Measurements from ENCODE around the gene RFX8.

Gene RFX8

GRCh38 chr2:101516823-101517690 is 42.1 kb upstream of the RFX8 start:
- POLR2A ChIA-PET = no interaction called here
- TF ChIP-seq SUZ12 (IDR thresholded peaks at IDR 0.05) (no peak), HDGF (IDR thresholded peaks at IDR 0.05; ENCODE audit: borderline replicate concordance) (no peak), L3MBTL2 (conservative IDR thresholded peaks at IDR 0.05) (no peak), ZNF384 (IDR thresholded peaks at IDR 0.05) (no peak), NFRKB (IDR thresholded peaks at IDR 0.05) (no peak), ARNT (IDR thresholded peaks at IDR 0.05) (no peak), TARDBP (IDR thresholded peaks at IDR 0.05) (no peak), FOXA1 (IDR thresholded peaks at IDR 0.05) (no peak), ELF4 (IDR thresholded peaks at IDR 0.05) (no peak), FOXM1 (IDR thresholded peaks at IDR 0.05; ENCODE audit: borderline replicate concordance) (no peak)
- CTCF ChIA-PET = no interaction called here
- DNase-seq (ENCODE audit: extremely low spot score) = no peak

GRCh38 chr2:101516349-101516748 is 41.4 kb upstream of the RFX8 start:
- POLR2A ChIA-PET = interaction anchor here (1.3 kb wide), 1 partner anchor 181 kb away, joined by 3 read pairs; the partner anchor contains the start of gene MAP4K4

GRCh38 chr2:101515477-101515876 is 40.6 kb upstream of the RFX8 start:
- DNase-seq (ENCODE audit: extremely low spot score) = no peak
- TF ChIP-seq L3MBTL2 (conservative IDR thresholded peaks at IDR 0.05) (no peak), PKNOX1 (IDR thresholded peaks at IDR 0.05) (no peak), ELF4 (IDR thresholded peaks at IDR 0.05) (no peak), TARDBP (IDR thresholded peaks at IDR 0.05) (no peak), SP1 (IDR thresholded peaks at IDR 0.05) (no peak), ARNT (IDR thresholded peaks at IDR 0.05) (no peak), FOXA1 (IDR thresholded peaks at IDR 0.05) (no peak), BHLHE40 (IDR thresholded peaks at IDR 0.05; ENCODE audit: borderline replicate concordance) (no peak), FOXK2 (IDR thresholded peaks at IDR 0.05) (no peak)
- ChIA-PET CTCF (no interaction called here), POLR2A (interaction anchor here (1.3 kb wide), 1 partner anchor 182 kb away, joined by 3 read pairs; the partner anchor contains the start of gene MAP4K4)

More at GRCh38 chr2:101516349-101516748, 41.4 kb upstream of the RFX8 start:
- TF ChIP-seq CTBP1 (IDR thresholded peaks at IDR 0.05; ENCODE audit: borderline replicate concordance) (no peak), NFRKB (IDR thresholded peaks at IDR 0.05) (no peak), LEF1 (IDR thresholded peaks at IDR 0.05; ENCODE audit: borderline replicate concordance) (no peak), SP1 (IDR thresholded peaks at IDR 0.05) (no peak), BHLHE40 (IDR thresholded peaks at IDR 0.05; ENCODE audit: borderline replicate concordance) (no peak), PKNOX1 (IDR thresholded peaks at IDR 0.05) (no peak), L3MBTL2 (conservative IDR thresholded peaks at IDR 0.05) (no peak), ARNT (IDR thresholded peaks at IDR 0.05) (no peak), SUZ12 (IDR thresholded peaks at IDR 0.05) (no peak), HDGF (IDR thresholded peaks at IDR 0.05; ENCODE audit: borderline replicate concordance) (no peak), FOXK2 (IDR thresholded peaks at IDR 0.05) (no peak), ELF4 (IDR thresholded peaks at IDR 0.05) (no peak), ZNF384 (IDR thresholded peaks at IDR 0.05) (no peak), FOXA1 (IDR thresholded peaks at IDR 0.05) (no peak), TARDBP (IDR thresholded peaks at IDR 0.05) (no peak)
- CTCF ChIA-PET = no interaction called here
- DNase-seq (ENCODE audit: extremely low spot score) = no peak

DNA sequence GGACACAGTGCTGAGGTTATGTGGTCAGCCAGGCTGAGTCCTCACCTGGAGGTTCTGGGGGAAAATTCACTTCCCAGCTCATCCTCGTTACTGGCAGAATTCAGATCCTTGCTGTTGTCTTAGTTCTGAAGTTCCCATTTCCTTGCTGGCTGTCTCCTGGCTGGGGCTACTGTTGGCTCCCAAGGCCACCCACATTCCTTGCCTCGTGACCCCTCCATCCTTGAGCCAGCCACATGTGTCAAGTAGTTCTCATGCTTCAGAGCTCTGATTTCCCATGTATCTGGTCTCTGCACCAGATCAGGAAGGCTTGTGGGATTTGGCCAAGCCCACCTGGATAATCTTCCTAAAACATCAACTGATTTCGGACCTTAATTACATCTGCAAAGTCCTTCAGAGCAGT is 38.1 kb upstream of the RFX8 start:
- TF ChIP-seq FOXK2 (IDR thresholded peaks at IDR 0.05) (no peak), SP1 (IDR thresholded peaks at IDR 0.05) (no peak), PKNOX1 (IDR thresholded peaks at IDR 0.05) (no peak), ZNF384 (IDR thresholded peaks at IDR 0.05) (no peak), BHLHE40 (IDR thresholded peaks at IDR 0.05; ENCODE audit: borderline replicate concordance) (no peak), NFRKB (IDR thresholded peaks at IDR 0.05) (no peak)
- POLR2A ChIA-PET = no interaction called here

DNA sequence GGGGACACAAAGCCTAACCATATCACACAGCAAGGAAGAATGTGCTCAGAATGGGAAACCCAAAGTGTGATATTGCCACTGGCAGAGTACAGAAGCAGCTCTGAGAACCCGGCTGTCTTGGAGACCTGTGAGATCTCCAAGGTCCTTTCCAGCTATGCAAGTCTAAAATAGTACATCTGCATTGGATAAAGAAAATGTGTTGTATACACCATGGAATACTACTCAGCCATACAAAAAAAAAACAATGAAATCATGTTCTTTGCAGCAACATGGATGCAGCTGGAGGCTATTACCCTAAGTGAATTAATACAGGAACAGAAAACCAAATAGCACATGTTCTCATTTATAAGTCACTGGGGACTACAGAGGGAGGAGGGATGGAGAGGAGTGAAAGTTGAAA is 36.5 kb upstream of the RFX8 start:
- ChIA-PET POLR2A (no interaction called here), CTCF (interaction anchor here (0.6 to 0.7 kb wide), 2 partner anchors 361 to 1241 kb away, joined by 3 to 9 read pairs; no protein-coding TSS in a partner anchor)
- DNase-seq (ENCODE audit: extremely low spot score) = no peak
- TF ChIP-seq PKNOX1 (IDR thresholded peaks at IDR 0.05) (no peak), BHLHE40 (IDR thresholded peaks at IDR 0.05; ENCODE audit: borderline replicate concordance) (no peak), SUZ12 (IDR thresholded peaks at IDR 0.05) (no peak), FOXA1 (IDR thresholded peaks at IDR 0.05) (no peak), ELF4 (IDR thresholded peaks at IDR 0.05) (no peak)

More for the DNA sequence above, 38.1 kb upstream of the RFX8 start:
- DNase-seq (ENCODE audit: extremely low spot score) = no peak
- CTCF ChIA-PET = interaction anchor here (0.6 kb wide), 1 partner anchor 266 kb away, joined by 8 read pairs; no protein-coding TSS in a partner anchor
